HG03045 (cell line): ENCODE data around the gene RAI14.

Source experiments
- ATAC-seq: cut with Tn5 transposase; IDR thresholded peaks from one replicate; pipeline ENCODE4 v1.9.1; 2021; ENCODE audit warnings: mild to moderate bottlenecking, moderate library complexity; ENCODE audit not compliant: unreplicated experiment

Gene RAI14

GRCh38 chr5:34674187-34674586 is 18.1 kb downstream of the RAI14 start:
- no peak for ATAC-seq

GRCh38 chr5:34675857-34676256 is 19.7 kb downstream of the RAI14 start:
- ATAC-seq, result no peak

- ATAC-seq, result no peak
Measured at GRCh38 chr5:34676416-34676815, 20.3 kb downstream of the RAI14 start.

GRCh38 chr5:34677428-34677827 is 21.3 kb downstream of the RAI14 start:
- ATAC-seq, result no peak

- no peak for ATAC-seq
Measured at GRCh38 chr5:34680896-34681295, 24.8 kb downstream of the RAI14 start.

- no peak for ATAC-seq
Measured at GRCh38 chr5:34682926-34683623, 26.9 kb downstream of the RAI14 start.

GRCh38 chr5:34684281-34684979 is 28.3 kb downstream of the RAI14 start:
- no peak for ATAC-seq

- ATAC-seq, result no peak
Measured at GRCh38 chr5:34684980-34685352, 28.8 kb downstream of the RAI14 start.

GRCh38 chr5:34685485-34686165 is 29.5 kb downstream of the RAI14 start:
- ATAC-seq, result no peak

GRCh38 chr5:34686762-34687268 is 30.7 kb downstream of the RAI14 start:
- ATAC-seq, result no peak

GRCh38 chr5:34687269-34688011 is 31.3 kb downstream of the RAI14 start:
- no peak for ATAC-seq

- ATAC-seq, result no peak
Measured at GRCh38 chr5:34688015-34688810, 32.1 kb downstream of the RAI14 start.

GRCh38 chr5:34690301-34690700 is 34.2 kb downstream of the RAI14 start:
- no peak for ATAC-seq

GRCh38 chr5:34690898-34691297 is 34.8 kb downstream of the RAI14 start:
- no peak for ATAC-seq

- no peak for ATAC-seq
Measured at GRCh38 chr5:34691326-34691725, 35.2 kb downstream of the RAI14 start.

- no peak for ATAC-seq
Measured at GRCh38 chr5:34692786-34693185, 36.7 kb downstream of the RAI14 start.

GRCh38 chr5:34694012-34694411 is 37.9 kb downstream of the RAI14 start:
- ATAC-seq, result no peak

GRCh38 chr5:34694685-34695084 is 38.6 kb downstream of the RAI14 start:
- no peak for ATAC-seq

GRCh38 chr5:34695275-34696027 is 39.3 kb downstream of the RAI14 start:
- ATAC-seq, result no peak
